Activated CD8-positive, alpha-beta T cell treated with anti-CD3 and anti-CD28 coated beads, Interleukin-2, amount 10 ng/mL, durations not matched to agents 7 days and 5 days (primary cell): ENCODE measurements around the gene ATCAY. TPM values are rescaled to one million over a fixed set of nuclear protein-coding genes. Genes with fewer than 3 reads are reported as not detected.
"Not testable (repeated sequence)": the region's sequence is repeated elsewhere in the genome, so short reads cannot be mapped to it uniquely, and the experiment has no call there.

Experiments used
- ATAC-seq: fragments of 150-1000 bp; cut with Tn5 transposase; one replicate; pipeline ENCODE4 v1.10.0; 2021; ENCODE audit warnings: moderate library complexity
- CTCF ChIA-PET: fragments of 350-600 bp; sonication (Branson Sonifier 250); formaldehyde crosslinking; loops from one replicate; lab custom pipeline; 2021; ENCODE audit warnings: antibody characterized with exemption; lab: Charles Lee
- POLR2A ChIA-PET: fragments of 350-600 bp; sonication (Branson Sonifier 250); formaldehyde crosslinking; loops from one replicate; lab custom pipeline; 2021; ENCODE audit warnings: antibody characterized with exemption; lab: Charles Lee
- DNase-seq: peaks from one replicate; pipeline ENCODE4 v3.0.0-alpha.2; 2020
- H3K27ac Mint-ChIP-seq: one replicate; pipeline ENCODE4 v1.8.0; 2021; ENCODE audit warnings: mild to moderate bottlenecking, mixed read lengths
- H3K27me3 Mint-ChIP-seq: one replicate; pipeline ENCODE4 v1.8.0; 2021; ENCODE audit warnings: low read depth, mixed read lengths
- H3K36me3 Mint-ChIP-seq: one replicate; pipeline ENCODE4 v1.8.0; 2021; ENCODE audit warnings: low read depth, mixed read lengths
- H3K4me1 Mint-ChIP-seq: one replicate; pipeline ENCODE4 v1.8.0; 2021; ENCODE audit warnings: low read depth, mixed read lengths
- H3K4me3 Mint-ChIP-seq: one replicate; pipeline ENCODE4 v1.8.0; 2021; ENCODE audit warnings: mild to moderate bottlenecking, mixed read lengths
- H3K9me3 Mint-ChIP-seq: one replicate; pipeline ENCODE4 v1.8.0; 2022; ENCODE audit warnings: mixed read lengths; ENCODE audit not compliant: insufficient read depth
- total RNA-seq, 2 experiments: library from RNA; stranded (reverse); gene quantifications; one replicate each; pipeline ENCODE4 v1.2.3, GENCODE V29; 2021

ATCAY gene
- total RNA-seq, 2 experiments from 2014 or later: not detected

GRCh38 chr19:3890591-3890990 is 10.1 kb downstream of the ATCAY start:
- Mint-ChIP-seq H3K27ac (no peak overlapping the region), H3K9me3 (no peaks in the 10 kb centered on the region), H3K27me3 (no peaks in the 10 kb centered on the region), H3K4me1 (no peaks in the 10 kb centered on the region), H3K4me3 (no peak overlapping the region), H3K36me3 (no peaks in the 10 kb centered on the region)
- ATAC-seq (no peak), DNase-seq (no peak)
- POLR2A ChIA-PET: interaction anchor here (0.5 kb wide), 1 partner anchor 135 kb away, joined by 5 read pairs; no protein-coding TSS in a partner anchor
- CTCF ChIA-PET: interaction anchor here (1.4 kb wide), 1 partner anchor 69 kb away, joined by 3 read pairs; no protein-coding TSS in a partner anchor

GRCh38 chr19:3893509-3894179 is 13.2 kb downstream of the ATCAY start:
- POLR2A ChIA-PET: no interaction called here
- H3K27me3 Mint-ChIP-seq: no peaks in the 10 kb centered on the region
- CTCF ChIA-PET: no interaction called here
- peaks cover under 1% of the 10 kb centered on the region for H3K9me3 Mint-ChIP-seq
- no peaks in the 10 kb centered on the region for H3K36me3 Mint-ChIP-seq
- peaks cover 7% of the 10 kb centered on the region for H3K4me1 Mint-ChIP-seq
- no peak for DNase-seq
- no peak overlapping the region for H3K27ac Mint-ChIP-seq
- no peak overlapping the region for H3K4me3 Mint-ChIP-seq
- ATAC-seq: no peak

GRCh38 chr19:3894959-3895358 is 14.5 kb downstream of the ATCAY start:
- DNase-seq, H3K36me3 Mint-ChIP-seq, H3K9me3 Mint-ChIP-seq, ATAC-seq, H3K27me3 Mint-ChIP-seq, CTCF ChIA-PET, H3K4me3 Mint-ChIP-seq, H3K27ac Mint-ChIP-seq, H3K4me1 Mint-ChIP-seq: not testable (repeated sequence)
- POLR2A ChIA-PET: interaction anchor here (0.6 kb wide), 1 partner anchor 51 kb away, joined by 3 read pairs; no protein-coding TSS in a partner anchor

- CTCF ChIA-PET: no interaction called here
- Mint-ChIP-seq H3K9me3 (peaks cover 5% of the 10 kb centered on the region), H3K36me3 (peaks cover 2% of the 10 kb centered on the region), H3K4me3 (no peak overlapping the region), H3K27me3 (no peaks in the 10 kb centered on the region), H3K4me1 (peaks cover 9% of the 10 kb centered on the region), H3K27ac (no peak overlapping the region)
- POLR2A ChIA-PET: interaction anchor here (0.6 kb wide), 1 partner anchor 50 kb away, joined by 3 read pairs; no protein-coding TSS in a partner anchor
- no peak for ATAC-seq
- no peak for DNase-seq
Observed at GRCh38 chr19:3895788-3896187, 15.3 kb downstream of the ATCAY start.

- Mint-ChIP-seq H3K9me3 (peaks cover 5% of the 10 kb centered on the region), H3K27ac (peak overlapping the region; percentile 78), H3K36me3 (peaks cover 2% of the 10 kb centered on the region), H3K4me1 (peaks cover 9% of the 10 kb centered on the region), H3K27me3 (no peaks in the 10 kb centered on the region), H3K4me3 (peak overlapping the region; percentile 21)
- ATAC-seq (peak; percentile 36), DNase-seq (peak; percentile 74)
- ChIA-PET CTCF (interaction anchor here (1.2 kb wide), 1 partner anchor 242 kb away, joined by 4 read pairs; no protein-coding TSS in a partner anchor), POLR2A (interaction anchor here (0.7 kb wide), 1 partner anchor 342 kb away, joined by 3 read pairs; no protein-coding TSS in a partner anchor)
Observed at GRCh38 chr19:3897936-3898335, 17.5 kb downstream of the ATCAY start.

GRCh38 chr19:3898426-3898825 is 17.9 kb downstream of the ATCAY start:
- ATAC-seq: no peak
- Mint-ChIP-seq H3K9me3 (peaks cover 5% of the 10 kb centered on the region), H3K4me3 (no peak overlapping the region), H3K36me3 (peaks cover 2% of the 10 kb centered on the region), H3K27ac (peak overlapping the region; percentile 78), H3K27me3 (no peaks in the 10 kb centered on the region), H3K4me1 (peaks cover 9% of the 10 kb centered on the region)
- ChIA-PET POLR2A (no interaction called here), CTCF (interaction anchor here (1.2 kb wide), 1 partner anchor 241 kb away, joined by 4 read pairs; no protein-coding TSS in a partner anchor)
- DNase-seq: no peak

- peaks cover 2% of the 10 kb centered on the region for H3K36me3 Mint-ChIP-seq
- POLR2A ChIA-PET: no interaction called here
- H3K27me3 Mint-ChIP-seq: no peaks in the 10 kb centered on the region
- CTCF ChIA-PET: no interaction called here
- H3K9me3 Mint-ChIP-seq: peaks cover 5% of the 10 kb centered on the region
- DNase-seq (no peak), ATAC-seq (no peak)
- peaks cover 9% of the 10 kb centered on the region for H3K4me1 Mint-ChIP-seq
- H3K4me3 Mint-ChIP-seq: no peak overlapping the region
- no peak overlapping the region for H3K27ac Mint-ChIP-seq
Observed at GRCh38 chr19:3899531-3900294, 19.2 kb downstream of the ATCAY start.

- H3K4me3 Mint-ChIP-seq: no peak overlapping the region
- CTCF ChIA-PET: no interaction called here
- peaks cover 5% of the 10 kb centered on the region for H3K9me3 Mint-ChIP-seq
- peaks cover 9% of the 10 kb centered on the region for H3K4me1 Mint-ChIP-seq
- H3K27ac Mint-ChIP-seq: no peak overlapping the region
- H3K27me3 Mint-ChIP-seq: no peaks in the 10 kb centered on the region
- POLR2A ChIA-PET: no interaction called here
- H3K36me3 Mint-ChIP-seq: peaks cover 2% of the 10 kb centered on the region
- no peak for ATAC-seq
- DNase-seq: no peak
Observed at GRCh38 chr19:3902317-3902973, 22.0 kb downstream of the ATCAY start.

GRCh38 chr19:3904233-3904632 is 23.7 kb downstream of the ATCAY start:
- H3K9me3 Mint-ChIP-seq: no peaks in the 10 kb centered on the region
- ChIA-PET POLR2A (interaction anchor here (0.7 kb wide), 1 partner anchor 78 kb away, joined by 3 read pairs; no protein-coding TSS in a partner anchor), CTCF (no interaction called here)
- no peaks in the 10 kb centered on the region for H3K4me1 Mint-ChIP-seq
- H3K27me3 Mint-ChIP-seq: no peaks in the 10 kb centered on the region
- no peaks in the 10 kb centered on the region for H3K36me3 Mint-ChIP-seq
- ATAC-seq (no peak), DNase-seq (no peak)
- H3K4me3 Mint-ChIP-seq: no peak overlapping the region
- no peak overlapping the region for H3K27ac Mint-ChIP-seq

- POLR2A ChIA-PET: no interaction called here
- no peaks in the 10 kb centered on the region for H3K36me3 Mint-ChIP-seq
- no peak overlapping the region for H3K27ac Mint-ChIP-seq
- no peak overlapping the region for H3K4me3 Mint-ChIP-seq
- DNase-seq (no peak), ATAC-seq (no peak)
- H3K4me1 Mint-ChIP-seq: no peaks in the 10 kb centered on the region
- CTCF ChIA-PET: no interaction called here
- H3K9me3 Mint-ChIP-seq: no peaks in the 10 kb centered on the region
- H3K27me3 Mint-ChIP-seq: no peaks in the 10 kb centered on the region
Observed at GRCh38 chr19:3907626-3908265, 27.3 kb downstream of the ATCAY start.

- DNase-seq (no peak), ATAC-seq (no peak)
- Mint-ChIP-seq H3K27ac (no peak overlapping the region), H3K36me3 (no peaks in the 10 kb centered on the region), H3K4me1 (no peaks in the 10 kb centered on the region), H3K4me3 (no peak overlapping the region), H3K9me3 (no peaks in the 10 kb centered on the region), H3K27me3 (no peaks in the 10 kb centered on the region)
- ChIA-PET POLR2A (no interaction called here), CTCF (no interaction called here)
Observed at GRCh38 chr19:3908266-3909054, 28.0 kb downstream of the ATCAY start.
